HCT116 (cell line): ENCODE measurements around the gene OOSP4A.

Experiments used
- CEBPB ChIP-seq: IDR thresholded peaks from 2 replicates; pipeline ENCODE4 v1.6.1; 2012; ENCODE audit warnings: low read depth
- CTCF ChIP-seq, 3 experiments: fragments of 200-600 bp in 1 of 3; sonication (generic) in 1 of 3; IDR thresholded peaks in 2 of 3; conservative IDR thresholded peaks in 1 of 3; 2 replicates each; pipeline ENCODE4 v1.5.1; 2012 to 2017; ENCODE audit warnings: low read depth in 2 of 3, low read length in 2 of 3, antibody characterized with exemption in 1 of 3, borderline replicate concordance in 1 of 3, control low read depth in 1 of 3, mild to moderate bottlenecking in 1 of 3, mixed read lengths in 1 of 3, mixed run types in 1 of 3, moderate library complexity in 1 of 3; ENCODE audit not compliant: insufficient read depth in 1 of 3
- EZH2 ChIP-seq: fragments of 200-600 bp; sonication (generic); IDR thresholded peaks from 2 replicates; pipeline ENCODE4 v1.6.1; 2017; ENCODE audit warnings: antibody characterized with exemption, mixed run types
- MAX ChIP-seq: IDR thresholded peaks from 2 replicates; pipeline ENCODE4 v1.6.1; 2012
- POLR2A ChIP-seq: IDR thresholded peaks from 2 replicates; pipeline ENCODE4 v1.7.0; 2011; ENCODE audit warnings: borderline replicate concordance; ENCODE audit not compliant: insufficient read depth, insufficient read length; ENCODE audit errors: extremely low read depth
- POLR2AphosphoS5 ChIP-seq: IDR thresholded peaks from 2 replicates; pipeline ENCODE4 v1.6.1; 2011; ENCODE audit warnings: mild to moderate bottlenecking, low read depth, low read length, moderate library complexity
- REST ChIP-seq: IDR thresholded peaks from 2 replicates; pipeline ENCODE4 v1.6.1; 2012; ENCODE audit warnings: low read depth

GRCh38 chr11:60018058-60018457, 54.2 kb downstream of the OOSP4A start:
- TF ChIP-seq CTCF (IDR thresholded peaks at IDR 0.05 in 2 of 3, conservative IDR thresholded peaks at IDR 0.05 in 1 of 3; ENCODE audit: borderline replicate concordance in 1 of 3, insufficient read depth in 1 of 3, low read depth in 2 of 3, low read length in 2 of 3) (no peak), CEBPB (no peak), POLR2AphosphoS5 (no peak), REST (no peak), POLR2A (no peak), MAX (no peak), EZH2 (no peak)
